GM12878 (cell line): ENCODE results near the gene BAG1. TPM values are rescaled to one million over a fixed set of nuclear protein-coding genes. Genes with fewer than 3 reads are reported as not detected.

ENCODE experiments used
- ATAC-seq: fragments of 200-7000 bp; cut with Tn5 transposase; 3 replicates; pipeline ENCODE4 v1.9.1; 2020; ENCODE audit warnings: mild to moderate bottlenecking, moderate library complexity
- BruUV-seq: library from RNA; stranded (reverse); fragments of 400-500 nt; replicated peaks from 2 replicates; lab custom pipeline; 2021; lab: Mats Ljungman, UMichigan
- CTCF ChIA-PET: fragments of 300-600 bp; sonication (Branson Sonifier 250); formaldehyde crosslinking; extraction: SDS; loops from one replicate; lab custom pipeline; 2021; ENCODE audit warnings: inconsistent platforms; lab: Yijun Ruan, JAX
- POLR2A ChIA-PET: fragments of 350-600 bp; formaldehyde crosslinking; extraction: SDS; loops from one replicate; lab custom pipeline; 2021; ENCODE audit warnings: inconsistent platforms; lab: Charles Lee
- RAD21 ChIA-PET: fragments of 300-600 bp; sonication (Branson Sonifier 250); formaldehyde crosslinking; loops from one replicate; lab custom pipeline; 2023; ENCODE audit warnings: antibody characterized with exemption; ENCODE audit not compliant: unreplicated experiment; lab: Charles Lee
- SMC1A ChIA-PET: fragments of 300-600 bp; sonication (Branson Sonifier 250); formaldehyde crosslinking; loops from one replicate; lab custom pipeline; 2023; ENCODE audit not compliant: unreplicated experiment, uncharacterized antibody; lab: Charles Lee
- DNase-seq: peaks from one replicate; pipeline ENCODE4 v3.0.0-alpha.2; 2011; ENCODE audit warnings: low read depth, low spot score
- FAIRE-seq: peaks from 3 replicates; lab custom pipeline; 2011; peaks lifted over from hg19 to GRCh38; lab: Jason Lieb, UNC
- H2AFZ ChIP-seq: 2 replicates; pipeline ENCODE4 v1.6.0; 2011; ENCODE audit warnings: low read depth, low read length, control low read depth; ENCODE audit not compliant: control insufficient read depth
- H3K27ac ChIP-seq: 2 replicates; pipeline ENCODE4 v1.5.1; 2011; ENCODE audit warnings: control low read depth; ENCODE audit not compliant: control insufficient read depth, insufficient read depth
- H3K27me3 ChIP-seq, 2 experiments: replicated peaks in 1 of 2; 2 replicates each; pipeline versions ENCODE4 v1.6.0 to v1.6.1; 2011; ENCODE audit warnings: low read length in 1 of 2; ENCODE audit not compliant: control insufficient read depth in 2 of 2, insufficient read depth in 2 of 2
- H3K36me3 ChIP-seq, 2 experiments: 2 replicates each; pipeline ENCODE4 v1.5.1; 2011; ENCODE audit warnings: low read length in 1 of 2; ENCODE audit not compliant: control insufficient read depth in 2 of 2, insufficient read depth in 2 of 2
- H3K4me1 ChIP-seq: 2 replicates; pipeline ENCODE4 v1.6.1; 2011; ENCODE audit warnings: mild to moderate bottlenecking, low read length, moderate library complexity, mixed read lengths; ENCODE audit not compliant: control insufficient read depth, insufficient read depth
- H3K4me2 ChIP-seq: 2 replicates; pipeline ENCODE4 v1.6.0; 2011; ENCODE audit warnings: control low read depth; ENCODE audit not compliant: control insufficient read depth, insufficient read depth
- H3K4me3 ChIP-seq: fragments of 200-600 bp; sonication (generic); 2 replicates; pipeline ENCODE4 v1.5.1; 2016
- H3K79me2 ChIP-seq: 2 replicates; pipeline ENCODE4 v1.6.0; 2011; ENCODE audit warnings: low read length; ENCODE audit not compliant: control insufficient read depth, insufficient read depth
- H3K9ac ChIP-seq: 2 replicates; pipeline ENCODE4 v1.8.0; 2011; ENCODE audit warnings: low read length, control low read depth, mixed read lengths; ENCODE audit not compliant: control insufficient read depth, insufficient read depth
- H3K9me3 ChIP-seq: replicated peaks from 3 replicates; pipeline ENCODE4 v1.5.1; 2011; ENCODE audit warnings: mild to moderate bottlenecking, low read length; ENCODE audit not compliant: control insufficient read depth, insufficient read depth
- H4K20me1 ChIP-seq: 2 replicates; pipeline ENCODE4 v1.6.0; 2011; ENCODE audit not compliant: control insufficient read depth, insufficient read depth
- E4F1 ChIP-seq: fragments of 450-650 bp; IDR thresholded peaks from 2 replicates; pipeline ENCODE4 v1.6.1; 2018; ENCODE audit warnings: borderline replicate concordance, mild to moderate bottlenecking; ENCODE audit not compliant: partially characterized antibody
- POLR2AphosphoS2 ChIP-seq: IDR thresholded peaks from 2 replicates; pipeline ENCODE4 v1.6.1; 2011; ENCODE audit warnings: low read depth, mild to moderate bottlenecking, low read length, improper control_type of control experiment, moderate library complexity
- ZNF384 ChIP-seq: IDR thresholded peaks from 2 replicates; pipeline ENCODE4 v1.6.1; 2012; ENCODE audit warnings: low read depth, mild to moderate bottlenecking, low read length, improper control_type of control experiment, borderline replicate concordance
- whole genome bisulfite sequencing: methylation state at CpG from one replicate; pipeline ENCODE4 v1.1.6; 2016; ENCODE audit warnings: low lambda C conversion rate; ENCODE audit not compliant: insufficient replicate concordance, insufficient coverage; ENCODE audit errors: missing lambda C conversion rate; 5-methylcytosine and 5-hydroxymethylcytosine counted together
- in situ Hi-C: fragments of 300-500 bp; cut with MboI; formaldehyde crosslinking; loops from 9 replicates; pipeline ENCODE4 v1.14.3; 2018; ENCODE audit warnings: mixed read lengths
- intact Hi-C: fragments of 100-400 bp; cut with micrococcal nuclease; formaldehyde crosslinking; loops from one replicate; pipeline ENCODE4 v1.14.2; 2022; ENCODE audit not compliant: unreplicated experiment
- polyA plus RNA-seq, 11 experiments: library from polyadenylated mRNA; depleted of rRNA in 4 of 11; unstranded in 6 of 11; stranded (reverse) in 5 of 11; fragments of >200 nt; fragmentation: Nextera tagmentation in 4 of 11; fragmentation: Illumina TruSeq in 1 of 11; extraction: Ambion mirVana in 4 of 11; extraction: Trizol in 1 of 11; gene quantifications; 1 replicate in 1 of 11; 2 replicates in 10 of 11; pipeline versions ENCODE4 v1.2.1 to v1.2.3, GENCODE V29; 2011 to 2016; ENCODE audit warnings: inconsistent platforms in 2 of 11, missing spikeins in 2 of 11, low read depth in 1 of 11
- total RNA-seq, 4 experiments: library from RNA; depleted of rRNA in 3 of 4; stranded (reverse); fragments of >200 nt in 3 of 4; fragmentation: Illumina TruSeq in 1 of 4; extraction: Trizol in 1 of 4; gene quantifications; 2 replicates each; pipeline versions ENCODE4 v1.2.1 to v1.2.3, GENCODE V29; 2013 to 2021

BAG1 gene
- total and polyA plus RNA-seq, 10 of the 15 experiments (the other 5 are each of a cell fraction or from before 2014, with no cell fraction given) = 11.6 to 135 (median 68.9) TPM

- FAIRE-seq = no peak
- in situ Hi-C loops = no loop called here
Observed at GRCh38 chr9:33272061-33272460, 7.6 kb upstream of the BAG1 start.

More at GRCh38 chr9:33272061-33272460, 7.6 kb upstream of the BAG1 start:
- no peaks in the 10 kb centered on the region for H3K9me3 ChIP-seq
- H3K9ac ChIP-seq = no peak overlapping the region
- RAD21 ChIA-PET = interaction anchor here (1.9 kb wide), 1 partner anchor 15 kb away, joined by 5 read pairs; no protein-coding TSS in a partner anchor
- BruUV-seq = no TSS peak
- no peaks in the 10 kb centered on the region for H4K20me1 ChIP-seq
- H3K27me3 ChIP-seq = no peaks in the 10 kb centered on the region
- peaks cover 14% of the 10 kb centered on the region for H3K79me2 ChIP-seq
- POLR2A ChIA-PET = interaction anchor here (0.7 kb wide), 1 partner anchor 40 kb away, joined by 3 read pairs; no protein-coding TSS in a partner anchor
- H3K4me3 ChIP-seq = no peak overlapping the region
- H3K36me3 ChIP-seq = peaks cover 0 to 54% of the 10 kb centered on the region in 2 experiments; a peak in 3 of 4 replicates
- H3K4me2 ChIP-seq = no peak overlapping the region
- no peak overlapping the region for H3K27ac ChIP-seq
- CTCF ChIA-PET = interaction anchor here (2.4 kb wide), 1 partner anchor 11 kb away, joined by 14 read pairs; no protein-coding TSS in a partner anchor
- intact Hi-C loops = no loop called here
- no peak for TF ChIP-seq E4F1
- no peak for TF ChIP-seq POLR2AphosphoS2
- TF ChIP-seq ZNF384 = no peak
- no peak overlapping the region for H2AFZ ChIP-seq
- 100% methylated on average over 1 of the region's 1 CpG for WGBS
- SMC1A ChIA-PET = interaction anchor here (0.7 kb wide), 1 partner anchor 14 kb away, joined by 4 read pairs; no protein-coding TSS in a partner anchor
- no peak for ATAC-seq
- no peaks in the 10 kb centered on the region; the same call in 1 of the 2 replicates for H3K4me1 ChIP-seq
- no peak for DNase-seq
